IMR-90 (cell line): ENCODE data around the gene CABCOCO1. TPM values are rescaled to one million over a fixed set of nuclear protein-coding genes. Genes with fewer than 3 reads are reported as not detected.
A peak's percentile ranks its signal among the peaks of the same experiment; 100 is the strongest.

Experiments used
- ATAC-seq: fragments of 200-7000 bp; cut with Tn5 transposase; 2 replicates; pipeline ENCODE4 v1.9.1; 2020; ENCODE audit warnings: low read depth, mild to moderate bottlenecking, moderate library complexity
- BruUV-seq: library from RNA; stranded (reverse); fragments of 400-500 nt; replicated peaks from 2 replicates; lab custom pipeline; 2021; lab: Mats Ljungman, UMichigan
- CTCF ChIA-PET: fragments of 300-600 bp; formaldehyde crosslinking; extraction: SDS; loops from one replicate; lab custom pipeline; 2021; ENCODE audit warnings: antibody characterized with exemption; lab: Yijun Ruan, JAX
- POLR2A ChIA-PET: fragments of 300-600 bp; sonication (Branson Sonifier 250); formaldehyde crosslinking; loops from one replicate; lab custom pipeline; 2022; ENCODE audit warnings: antibody characterized with exemption; ENCODE audit not compliant: unreplicated experiment; lab: Charles Lee
- DNase-seq: peaks from one replicate; pipeline ENCODE4 v3.0.0; 2013
- H2AFZ ChIP-seq: replicated peaks from 2 replicates; pipeline ENCODE3; 2013; ENCODE audit warnings: low read length, mild to moderate bottlenecking; ENCODE audit not compliant: poor library complexity
- H2AK5ac ChIP-seq: 2 replicates; pipeline ENCODE4 v1.6.1; 2013; ENCODE audit warnings: low read depth, low read length, inconsistent platforms
- H2AK9ac ChIP-seq: replicated peaks from 2 replicates; pipeline ENCODE3; 2013; ENCODE audit warnings: mild to moderate bottlenecking, low read depth, low read length, moderate library complexity; ENCODE audit not compliant: poor library complexity
- H2BK120ac ChIP-seq: 2 replicates; pipeline ENCODE4 v1.6.1; 2013; ENCODE audit warnings: low read depth, low read length, inconsistent platforms
- H2BK15ac ChIP-seq: 3 replicates; pipeline ENCODE4 v1.6.1; 2013; ENCODE audit warnings: low read depth, low read length, inconsistent platforms
- H2BK20ac ChIP-seq: 2 replicates; pipeline ENCODE4 v1.6.1; 2013; ENCODE audit warnings: low read depth, mild to moderate bottlenecking, inconsistent platforms, low read length, moderate library complexity
- H2BK5ac ChIP-seq: 2 replicates; pipeline ENCODE4 v1.6.1; 2013; ENCODE audit warnings: mild to moderate bottlenecking, low read depth, low read length, inconsistent platforms; ENCODE audit not compliant: poor library complexity, severe bottlenecking
- H3K14ac ChIP-seq: replicated peaks from 2 replicates; pipeline ENCODE4 v1.6.1; 2013; ENCODE audit warnings: low read depth, low read length, inconsistent platforms
- H3K18ac ChIP-seq: 2 replicates; pipeline ENCODE4 v1.6.1; 2013; ENCODE audit warnings: low read depth, low read length, control low read depth
- H3K23ac ChIP-seq: 2 replicates; pipeline ENCODE4 v1.6.1; 2013; ENCODE audit warnings: low read depth, low read length, inconsistent platforms
- H3K27ac ChIP-seq: 2 replicates; pipeline ENCODE4 v1.5.1; 2013; ENCODE audit warnings: mild to moderate bottlenecking, control low read depth, low read length; ENCODE audit not compliant: insufficient read depth
- H3K27me3 ChIP-seq: 2 replicates; pipeline ENCODE4 v1.6.1; 2013; ENCODE audit warnings: low read length; ENCODE audit not compliant: control insufficient read depth, insufficient read depth
- H3K36me3 ChIP-seq: 2 replicates; pipeline ENCODE4 v1.6.1; 2013; ENCODE audit warnings: low read length, mixed read lengths; ENCODE audit not compliant: control insufficient read depth, insufficient read depth
- H3K4ac ChIP-seq: 2 replicates; pipeline ENCODE4 v1.6.1; 2013; ENCODE audit warnings: low read depth, low read length, inconsistent platforms
- H3K4me1 ChIP-seq: 2 replicates; pipeline ENCODE4 v1.6.1; 2013; ENCODE audit warnings: low read length, mixed read lengths; ENCODE audit not compliant: control insufficient read depth, insufficient read depth
- H3K4me2 ChIP-seq: 2 replicates; pipeline ENCODE4 v1.6.1; 2013; ENCODE audit warnings: low read depth, mild to moderate bottlenecking, control low read depth, low read length, moderate library complexity
- H3K4me3 ChIP-seq: 2 replicates; pipeline ENCODE4 v1.5.1; 2013; ENCODE audit warnings: low read depth, mild to moderate bottlenecking, control low read depth, low read length, moderate library complexity; ENCODE audit not compliant: insufficient read depth
- H3K56ac ChIP-seq: 2 replicates; pipeline ENCODE4 v1.6.1; 2013; ENCODE audit warnings: low read length, inconsistent platforms; ENCODE audit not compliant: insufficient read depth; ENCODE audit errors: extremely low read depth
- H3K79me1 ChIP-seq, 2 experiments: 2 replicates each; pipeline ENCODE4 v1.6.1; 2013; ENCODE audit warnings: low read length in 2 of 2, inconsistent platforms in 1 of 2, low read depth in 1 of 2
- H3K9ac ChIP-seq: 2 replicates; pipeline ENCODE4 v1.6.1; 2013; ENCODE audit warnings: low read depth, low read length, control low read depth
- H3K9me1 ChIP-seq: 2 replicates; pipeline ENCODE4 v1.6.1; 2013; ENCODE audit warnings: low read length, inconsistent platforms; ENCODE audit not compliant: insufficient read depth
- H3K9me3 ChIP-seq: 2 replicates; pipeline ENCODE4 v1.6.1; 2013; ENCODE audit warnings: low read length; ENCODE audit not compliant: control insufficient read depth, insufficient read depth
- H4K20me1 ChIP-seq: 2 replicates; pipeline ENCODE4 v1.6.1; 2013; ENCODE audit warnings: low read length, inconsistent platforms; ENCODE audit not compliant: insufficient read depth
- H4K5ac ChIP-seq: 2 replicates; pipeline ENCODE4 v1.6.1; 2013; ENCODE audit warnings: mild to moderate bottlenecking, low read depth, low read length, control low read depth
- H4K8ac ChIP-seq, 2 experiments: 2 replicates each; pipeline ENCODE4 v1.6.1; 2013; ENCODE audit warnings: low read depth in 2 of 2, low read length in 2 of 2, control low read depth in 1 of 2, inconsistent platforms in 1 of 2
- H4K91ac ChIP-seq: 2 replicates; pipeline ENCODE4 v1.6.1; 2013; ENCODE audit warnings: low read depth, low read length, inconsistent platforms; ENCODE audit not compliant: insufficient read depth
- BHLHE40 ChIP-seq: fragments of 150-350 bp; IDR thresholded peaks from 2 replicates; pipeline ENCODE4 v1.6.1; 2016; ENCODE audit warnings: mild to moderate bottlenecking, low read depth, low read length
- CEBPB ChIP-seq: IDR thresholded peaks from 2 replicates; pipeline ENCODE4 v1.6.1; 2012; ENCODE audit warnings: low read depth, low read length, improper control_type of control experiment
- CTCF ChIP-seq: conservative IDR thresholded peaks from 2 replicates; pipeline ENCODE4 v1.5.1; 2012; ENCODE audit warnings: mild to moderate bottlenecking, low read depth, low read length, improper control_type of control experiment
- FOS ChIP-seq: fragments of 150-350 bp; IDR thresholded peaks from 2 replicates; pipeline ENCODE4 v1.6.1; 2016; ENCODE audit warnings: low read depth, low read length
- MAFK ChIP-seq: IDR thresholded peaks from 2 replicates; pipeline ENCODE4 v1.6.1; 2012; ENCODE audit warnings: low read depth, low read length, improper control_type of control experiment
- MAZ ChIP-seq: IDR thresholded peaks from 2 replicates; pipeline ENCODE4 v1.6.1; 2012; ENCODE audit warnings: low read depth, mild to moderate bottlenecking, low read length, improper control_type of control experiment, moderate library complexity, borderline replicate concordance
- MXI1 ChIP-seq: IDR thresholded peaks from 2 replicates; pipeline ENCODE4 v1.6.1; 2012; ENCODE audit warnings: low read depth, mild to moderate bottlenecking, low read length, moderate library complexity, borderline replicate concordance
- NFE2L2 ChIP-seq: fragments of 150-350 bp; IDR thresholded peaks from 2 replicates; pipeline ENCODE4 v1.6.1; 2016; ENCODE audit warnings: low read depth, mild to moderate bottlenecking, low read length
- POLR2A ChIP-seq: IDR thresholded peaks from 2 replicates; pipeline ENCODE4 v1.6.1; 2012; ENCODE audit warnings: mild to moderate bottlenecking, low read depth, low read length
- RAD21 ChIP-seq: IDR thresholded peaks from 2 replicates; pipeline ENCODE4 v1.6.1; 2012; ENCODE audit warnings: low read length, improper control_type of control experiment
- SMC3 ChIP-seq: fragments of 150-350 bp; IDR thresholded peaks from 2 replicates; pipeline ENCODE4 v1.6.1; 2016; ENCODE audit warnings: low read depth, mild to moderate bottlenecking, antibody characterized with exemption, low read length, moderate library complexity
- USF2 ChIP-seq: fragments of 150-350 bp; IDR thresholded peaks from 2 replicates; pipeline ENCODE4 v1.6.1; 2017; ENCODE audit warnings: mild to moderate bottlenecking, antibody characterized with exemption, low read length, low read depth
- dilution Hi-C: fragments of 300-500 bp; cut with HindIII; formaldehyde crosslinking; loops from one replicate; pipeline ENCODE4 v1.14.3; 2018; ENCODE audit warnings: low sequenced_read_pairs; ENCODE audit not compliant: unreplicated experiment
- in situ Hi-C: fragments of 300-500 bp; cut with MboI; formaldehyde crosslinking; loops from 3 replicates; pipeline ENCODE4 v1.14.3; 2019; ENCODE audit warnings: low sequenced_read_pairs, inconsistent platforms, mixed read lengths
- intact Hi-C: fragments of 100-400 bp; cut with micrococcal nuclease; formaldehyde crosslinking; loops from 2 replicates; pipeline ENCODE4 v1.10.0; 2022
- polyA plus RNA-seq, 3 experiments: library from polyadenylated mRNA; depleted of rRNA; stranded (reverse); fragments of >200 nt; gene quantifications; 2 replicates each; pipeline ENCODE4 v1.2.3, GENCODE V29; 2012; ENCODE audit warnings: low replicate concordance in 1 of 3
- total RNA-seq: library from RNA; depleted of rRNA; stranded (reverse); fragments of >200 nt; gene quantifications from 2 replicates; pipeline ENCODE4 v1.2.3, GENCODE V29; 2012

The CABCOCO1 gene
- total and polyA plus RNA-seq, 2 of the 4 experiments (the other 2 are of a cell fraction): 0.18 to 0.31 TPM

GRCh38 chr10:61669849-61670248 lies 7.1 kb downstream of the CABCOCO1 start:
- no peaks in the 10 kb centered on the region for H4K20me1 ChIP-seq
- BruUV-seq: no TSS peak
- no peaks in the 10 kb centered on the region for H3K27me3 ChIP-seq
- no peak overlapping the region for H3K9ac ChIP-seq
- no peak overlapping the region for H2AFZ ChIP-seq
- TF ChIP-seq SMC3: no peak
- TF ChIP-seq MAFK: no peak
- no peak for TF ChIP-seq CEBPB
- TF ChIP-seq FOS: no peak
- TF ChIP-seq RAD21: no peak
- TF ChIP-seq BHLHE40: no peak
- no peak for TF ChIP-seq MAZ
- TF ChIP-seq USF2: no peak
- no peak for TF ChIP-seq MXI1
- no peak for TF ChIP-seq CTCF
- TF ChIP-seq POLR2A: no peak
- no peak for TF ChIP-seq NFE2L2
- no peak overlapping the region for H3K27ac ChIP-seq
- no peaks in the 10 kb centered on the region for H3K36me3 ChIP-seq
- no peak overlapping the region for H4K8ac ChIP-seq
- H3K4me1 ChIP-seq: no peaks in the 10 kb centered on the region
- DNase-seq (no peak), ATAC-seq (no peak)
- CTCF ChIA-PET: interaction anchor here (0.6 kb wide), 1 partner anchor 13 kb away, joined by 3 read pairs; no protein-coding TSS in a partner anchor
- H3K14ac ChIP-seq: no peak overlapping the region
- no peak overlapping the region for H2BK20ac ChIP-seq
- POLR2A ChIA-PET: no interaction called here
- H3K4me3 ChIP-seq: no peak overlapping the region
- dilution Hi-C loops (no loop called here), intact Hi-C loops (no loop called here), in situ Hi-C loops (no loop called here)
- H3K18ac ChIP-seq: peak overlapping the region; percentile 35; the same call in 1 of the 2 replicates
- no peak overlapping the region for H2AK9ac ChIP-seq
- no peak overlapping the region for H2AK5ac ChIP-seq
- H3K4me2 ChIP-seq: no peak overlapping the region
- H3K9me1 ChIP-seq: no peaks in the 10 kb centered on the region
- H3K9me3 ChIP-seq: no peaks in the 10 kb centered on the region
- H2BK5ac ChIP-seq: no peak overlapping the region
- no peak overlapping the region for H4K91ac ChIP-seq
- H3K56ac ChIP-seq: no peak overlapping the region
- no peaks in the 10 kb centered on the region for H3K79me1 ChIP-seq
- H3K4ac ChIP-seq: no peak overlapping the region
- H2BK15ac ChIP-seq: no peak overlapping the region
- H4K5ac ChIP-seq: no peak overlapping the region
- H2BK120ac ChIP-seq: no peak overlapping the region
- H3K23ac ChIP-seq: no peak overlapping the region
